ENCODE data around the gene BAD. TPM values are rescaled to one million over a fixed set of nuclear protein-coding genes. Genes with fewer than 3 reads are reported as not detected.

BAD gene
- total and polyA plus RNA-seq, 2 of the 13 experiments (the other 11 are each of a cell fraction or from before 2014, with no cell fraction given), result 17.9 to 28.5 TPM

- TF ChIP-seq TCF12 (IDR thresholded peaks at IDR 0.05), result no peak
- no peak for TF ChIP-seq TCF12 (CRISPR knock-in tag; IDR thresholded peaks at IDR 0.05)
- no peak for TF ChIP-seq ZNF543 (CRISPR knock-in tag; IDR thresholded peaks at IDR 0.05)
- TF ChIP-seq, protein P1, sequence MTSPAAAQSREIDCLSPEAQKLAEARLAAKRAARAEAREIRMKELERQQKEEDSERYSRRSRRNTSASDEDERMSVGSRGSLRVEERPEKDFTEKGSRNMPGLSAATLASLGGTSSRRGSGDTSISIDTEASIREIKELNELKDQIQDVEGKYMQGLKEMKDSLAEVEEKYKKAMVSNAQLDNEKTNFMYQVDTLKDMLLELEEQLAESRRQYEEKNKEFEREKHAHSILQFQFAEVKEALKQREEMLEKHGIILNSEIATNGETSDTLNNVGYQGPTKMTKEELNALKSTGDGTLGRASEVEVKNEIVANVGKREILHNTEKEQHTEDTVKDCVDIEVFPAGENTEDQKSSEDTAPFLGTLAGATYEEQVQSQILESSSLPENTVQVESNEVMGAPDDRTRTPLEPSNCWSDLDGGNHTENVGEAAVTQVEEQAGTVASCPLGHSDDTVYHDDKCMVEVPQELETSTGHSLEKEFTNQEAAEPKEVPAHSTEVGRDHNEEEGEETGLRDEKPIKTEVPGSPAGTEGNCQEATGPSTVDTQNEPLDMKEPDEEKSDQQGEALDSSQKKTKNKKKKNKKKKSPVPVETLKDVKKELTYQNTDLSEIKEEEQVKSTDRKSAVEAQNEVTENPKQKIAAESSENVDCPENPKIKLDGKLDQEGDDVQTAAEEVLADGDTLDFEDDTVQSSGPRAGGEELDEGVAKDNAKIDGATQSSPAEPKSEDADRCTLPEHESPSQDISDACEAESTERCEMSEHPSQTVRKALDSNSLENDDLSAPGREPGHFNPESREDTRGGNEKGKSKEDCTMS (CRISPR knock-in tag; conservative IDR thresholded peaks at IDR 0.05), result no peak
- peak; percentile 95 for TF ChIP-seq SAP130 (CRISPR knock-in tag; IDR thresholded peaks at IDR 0.05; ENCODE audit: low read depth)
- TF ChIP-seq HNRNPUL1 (IDR thresholded peaks at IDR 0.05; ENCODE audit: low read depth, low read length), result no peak
- TF ChIP-seq ZNF407 (CRISPR knock-in tag; IDR thresholded peaks at IDR 0.05; ENCODE audit: not compliant biosample characterization), result no peak
- TF ChIP-seq ARNTL (CRISPR knock-in tag; IDR thresholded peaks at IDR 0.05), result peak; percentile 78
- TF ChIP-seq BRCA1 (CRISPR knock-in tag; IDR thresholded peaks at IDR 0.05), result no peak
- TF ChIP-seq GMEB2 (CRISPR knock-in tag; IDR thresholded peaks at IDR 0.05; ENCODE audit: low read depth), result no peak
- 0 out of 2 replicates have a peak, but pooled peaks have one; percentile 19 for TF ChIP-seq NR2F6 (IDR thresholded peaks at IDR 0.05)
- peak; percentile 56; the same call in 1 of the 2 replicates for TF ChIP-seq NR2F6 (CRISPR knock-in tag; IDR thresholded peaks at IDR 0.05)
- no peak for TF ChIP-seq ZNF264 (CRISPR knock-in tag; IDR thresholded peaks at IDR 0.05)
- no peak for TF ChIP-seq JUND (CRISPR knock-in tag; IDR thresholded peaks at IDR 0.05)
- no peak for TF ChIP-seq SIX4 (CRISPR knock-in tag; IDR thresholded peaks at IDR 0.05)
Measured at GRCh38 chr11:64237484-64237951, 46.9 kb downstream of the BAD start (continued).
